HG03432 (cell line): ENCODE measurements around the gene LINC01488.

Source experiments
- ATAC-seq: cut with Tn5 transposase; IDR thresholded peaks from one replicate; pipeline ENCODE4 v1.9.1; 2021; ENCODE audit warnings: mild to moderate bottlenecking, moderate library complexity; ENCODE audit not compliant: unreplicated experiment

Gene LINC01488

DNA sequence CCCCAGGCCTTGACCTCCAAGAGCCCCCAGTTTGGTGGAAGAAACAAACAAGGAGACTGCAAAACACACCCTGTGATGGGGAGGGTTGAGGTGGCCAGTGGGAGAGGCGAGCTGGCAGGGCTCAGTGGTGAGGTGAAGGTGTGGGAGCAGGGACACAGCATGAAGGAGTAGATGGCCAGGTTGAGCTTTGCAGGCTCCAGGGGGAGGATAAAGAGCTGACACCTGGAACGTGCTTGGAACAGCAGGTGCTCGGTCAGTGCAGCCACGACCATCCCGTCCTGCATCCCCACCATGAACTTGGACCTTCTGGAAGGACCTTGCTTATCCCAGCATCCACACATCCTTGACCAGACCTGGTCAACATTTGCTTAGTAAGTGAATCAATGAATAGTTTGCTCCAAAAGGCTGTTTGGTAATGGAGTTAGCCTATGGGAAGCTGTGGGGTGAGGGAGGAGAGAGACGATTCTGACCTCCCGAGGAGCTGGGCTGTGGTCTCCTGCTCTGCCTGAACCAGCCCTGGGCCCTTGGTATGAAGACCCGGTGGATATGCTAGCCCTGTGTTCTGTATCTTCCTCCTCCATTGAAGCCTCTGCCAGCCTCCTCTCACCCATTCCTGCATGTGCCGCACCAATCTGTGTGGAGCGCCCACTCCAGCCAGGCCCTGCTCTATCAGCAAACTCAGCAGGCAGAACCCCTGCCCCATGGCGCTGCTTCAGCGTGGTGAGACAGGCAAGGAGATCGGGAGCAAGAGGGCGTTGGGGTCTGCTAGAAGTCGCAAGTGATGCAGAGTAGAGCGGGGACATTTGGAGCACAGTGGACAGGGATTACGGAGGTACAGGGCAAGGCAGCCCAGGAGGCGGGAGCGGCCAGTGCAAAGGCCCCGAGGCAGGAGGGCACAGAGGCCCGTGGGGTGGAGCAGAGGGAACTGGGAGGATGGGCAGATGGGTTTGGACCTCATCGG lies 9.9 kb downstream of the LINC01488 start:
- ATAC-seq: no peak

DNA sequence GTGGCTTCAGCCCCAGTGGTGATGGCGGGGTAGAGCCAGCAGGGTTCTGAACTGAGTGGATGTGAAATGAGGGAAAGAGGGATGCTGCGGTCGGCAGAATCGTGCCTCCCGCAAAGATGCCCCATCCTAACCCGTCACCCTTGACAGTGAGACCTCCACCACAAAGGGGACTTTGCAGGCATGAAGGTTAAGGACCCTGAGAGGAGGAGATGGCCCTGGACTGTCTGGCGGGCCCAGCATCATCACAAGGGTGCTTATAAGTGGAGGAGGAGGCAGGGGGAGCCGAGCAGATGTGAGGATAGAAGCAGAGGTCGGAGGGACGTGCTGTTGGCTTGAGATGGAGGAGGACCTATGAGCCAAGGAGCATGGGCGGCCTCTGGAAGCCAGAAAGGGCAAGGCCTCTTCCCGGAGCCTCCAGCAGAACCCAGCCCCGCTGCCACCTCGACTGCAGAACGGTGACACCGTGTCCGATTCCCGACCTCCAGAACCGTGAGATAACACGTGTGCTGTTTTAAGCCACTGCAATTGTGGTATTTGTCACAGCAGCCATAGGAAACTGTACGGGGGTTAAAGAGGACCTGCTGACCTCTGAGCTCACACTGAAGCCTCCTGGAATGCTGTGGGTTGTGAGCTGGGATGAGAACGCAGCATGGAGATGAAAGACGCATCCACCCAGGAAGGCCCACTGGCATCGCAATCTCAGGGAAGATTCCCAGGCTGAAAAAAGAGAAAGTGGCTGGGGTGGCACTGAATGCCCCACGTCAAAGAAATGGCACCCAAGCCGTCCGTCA lies 10.9 kb downstream of the LINC01488 start:
- ATAC-seq: no peak

- no peak for ATAC-seq
Measured at GRCh38 chr11:69493931-69494821, 12.7 kb downstream of the LINC01488 start.

- ATAC-seq: no peak
Measured at GRCh38 chr11:69494851-69495250, 13.4 kb downstream of the LINC01488 start.

DNA sequence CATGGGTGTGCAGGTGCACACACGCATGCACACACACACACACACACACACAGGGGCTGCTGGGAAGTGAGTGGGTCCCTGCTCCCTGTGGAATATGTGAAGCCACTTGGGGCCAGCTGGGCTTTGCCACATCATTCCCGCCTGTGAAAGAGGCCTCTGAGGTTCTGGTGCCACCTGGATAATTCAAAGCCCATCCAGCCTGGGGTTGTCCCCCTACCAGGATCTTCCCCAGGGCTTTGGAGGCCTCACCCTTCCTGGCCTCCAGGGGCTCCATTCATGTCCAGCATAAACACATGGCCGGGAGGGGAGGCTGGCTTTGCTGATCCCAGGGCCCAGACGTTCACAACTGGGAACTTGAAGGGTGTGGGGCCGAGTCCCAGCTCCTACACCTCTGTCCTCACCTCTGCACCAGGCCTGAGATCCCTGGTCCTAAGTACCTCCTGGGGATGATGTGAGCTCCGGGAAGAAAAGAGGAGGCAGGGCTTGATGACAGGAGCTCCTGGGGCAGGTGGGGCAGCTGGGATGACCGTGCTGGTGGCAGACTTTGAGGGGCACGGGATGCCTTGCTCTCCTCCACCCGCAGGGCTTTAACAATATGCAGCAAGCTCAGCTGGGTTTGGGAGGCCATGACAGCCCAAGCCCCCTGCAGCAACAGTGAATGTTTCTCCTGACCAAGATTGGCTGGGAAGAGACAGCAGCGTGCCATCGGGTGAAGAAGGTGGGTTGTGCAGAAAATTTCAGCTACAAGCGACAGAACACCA lies 14.2 kb downstream of the LINC01488 start:
- ATAC-seq: no peak

DNA sequence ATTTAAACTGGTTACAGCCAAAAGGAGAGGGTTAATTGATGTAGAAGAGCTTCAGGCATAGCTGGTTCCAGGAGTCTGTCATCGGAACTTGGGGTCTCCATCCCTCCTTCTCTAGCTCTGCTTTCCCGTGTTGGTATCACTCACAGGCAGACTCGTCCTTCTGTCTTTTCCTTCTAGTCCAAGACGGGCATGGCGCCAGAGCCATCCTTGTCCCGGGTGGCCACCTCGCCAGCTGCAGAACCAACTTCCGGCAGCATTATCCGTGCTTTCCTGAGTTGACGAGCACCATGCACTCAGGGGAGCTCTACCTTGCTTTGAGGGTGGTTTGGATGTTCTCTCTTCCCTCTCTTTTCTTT lies 14.7 kb downstream of the LINC01488 start:
- ATAC-seq: no peak

GRCh38 chr11:69496631-69497220 lies 15.3 kb downstream of the LINC01488 start:
- ATAC-seq: no peak

DNA sequence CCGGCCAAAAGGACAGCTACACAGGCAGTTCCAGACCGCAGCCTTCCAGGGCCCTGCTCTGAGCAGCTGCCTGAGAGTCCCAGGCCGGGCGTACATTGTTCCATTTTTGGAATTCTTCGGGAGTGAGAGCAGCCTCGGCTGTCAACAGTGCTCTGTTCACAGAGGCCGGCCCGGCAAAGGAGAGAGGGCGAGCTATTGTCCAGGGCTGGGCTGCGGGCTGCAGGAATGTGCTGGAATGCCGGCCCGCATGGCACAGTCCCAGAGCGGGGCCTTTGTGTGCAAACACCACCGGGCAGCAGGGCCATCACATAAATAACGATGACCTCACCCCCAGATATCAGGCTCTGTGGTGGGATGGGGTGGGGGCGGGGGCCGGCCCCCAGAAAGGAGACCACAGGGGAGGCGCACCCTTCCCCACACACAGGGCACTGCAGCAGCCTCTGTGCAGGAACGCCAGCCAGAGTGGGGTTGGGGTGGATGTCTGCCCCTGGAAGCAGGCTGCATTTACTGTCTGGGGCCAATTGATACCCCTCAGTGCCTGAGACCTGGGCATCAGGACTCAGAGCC lies 15.8 kb downstream of the LINC01488 start:
- ATAC-seq: no peak

- ATAC-seq: no peak
Measured at GRCh38 chr11:69498614-69499175, 17.2 kb downstream of the LINC01488 start.

DNA sequence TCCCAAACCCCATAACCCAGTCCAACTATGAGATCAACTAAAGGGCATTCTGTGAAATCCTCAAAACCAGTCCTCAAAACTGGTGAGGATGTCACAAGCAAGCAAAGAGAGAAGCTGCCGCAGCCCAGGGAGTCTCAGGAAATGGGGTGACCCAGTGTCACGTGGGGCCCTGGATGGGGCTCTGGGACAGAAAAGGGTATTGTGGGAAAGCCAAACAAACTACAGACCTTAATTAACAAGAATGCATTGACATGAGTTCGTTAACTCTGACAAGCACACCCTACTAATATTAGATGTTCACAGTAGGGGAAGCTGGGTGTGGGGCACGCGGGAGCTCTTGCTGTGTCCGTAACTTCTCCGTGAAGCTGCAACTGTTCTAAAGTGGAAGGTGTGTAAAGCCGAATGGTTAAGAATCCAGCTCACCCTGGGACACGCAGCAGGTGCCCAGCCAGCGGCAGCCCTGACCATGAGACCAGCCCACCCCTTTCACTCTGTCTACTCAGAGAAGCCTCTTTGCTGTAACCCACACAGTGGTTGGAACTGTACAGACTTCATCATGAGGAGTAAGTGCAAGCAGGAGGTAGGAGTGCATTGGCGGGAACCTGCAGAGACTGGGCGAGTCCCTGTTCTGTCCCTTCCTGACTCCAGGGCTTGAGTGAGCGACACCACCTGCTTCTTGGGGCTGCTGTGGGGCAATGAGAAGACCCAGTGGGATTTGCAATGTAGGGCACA lies 17.9 kb downstream of the LINC01488 start:
- no peak for ATAC-seq

- ATAC-seq: no peak
Measured at GRCh38 chr11:69499918-69500284, 18.4 kb downstream of the LINC01488 start.

- no peak for ATAC-seq
Measured at GRCh38 chr11:69500285-69501120, 19.0 kb downstream of the LINC01488 start.

DNA sequence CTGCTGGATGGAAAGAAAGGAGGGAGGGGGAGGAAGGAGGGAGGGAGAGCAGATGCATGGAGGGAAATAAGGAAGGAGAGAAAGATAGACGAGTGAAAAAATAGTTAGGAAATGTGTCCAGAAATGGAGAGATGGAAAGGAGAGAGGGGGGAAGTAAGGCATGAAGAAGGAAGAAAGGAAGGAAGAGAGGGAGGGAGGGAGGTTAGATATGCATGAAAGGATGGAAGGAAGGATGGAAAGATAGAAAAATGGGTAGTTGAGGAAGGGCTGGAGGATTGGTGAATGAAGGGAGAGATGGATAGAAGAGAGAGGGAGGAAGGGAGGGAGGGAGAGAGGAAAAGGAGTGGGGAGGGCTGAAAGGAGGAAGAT lies 19.6 kb downstream of the LINC01488 start:
- no peak for ATAC-seq

GRCh38 chr11:69501891-69502860 lies 20.7 kb downstream of the LINC01488 start:
- ATAC-seq: no peak

DNA sequence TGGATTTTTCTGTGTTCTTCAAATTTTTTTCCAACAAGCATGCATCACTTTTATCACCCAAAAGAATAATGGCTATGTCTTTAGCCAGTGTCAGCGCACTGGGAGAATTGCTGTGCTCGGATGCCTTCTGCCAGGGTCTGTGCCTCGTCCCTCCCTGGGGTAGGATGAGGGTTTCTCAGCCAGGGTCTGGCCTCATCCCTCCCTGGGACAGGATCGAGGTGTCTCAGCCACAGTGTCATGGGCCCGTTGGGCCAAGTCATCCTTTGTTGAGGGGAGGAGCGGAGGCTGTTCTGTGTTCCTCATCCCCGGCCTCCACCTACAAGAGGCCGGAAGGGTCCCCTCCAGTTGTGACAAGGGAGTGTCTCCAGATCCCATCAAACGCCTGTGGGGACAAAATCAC lies 22.7 kb downstream of the LINC01488 start:
- no peak for ATAC-seq

DNA sequence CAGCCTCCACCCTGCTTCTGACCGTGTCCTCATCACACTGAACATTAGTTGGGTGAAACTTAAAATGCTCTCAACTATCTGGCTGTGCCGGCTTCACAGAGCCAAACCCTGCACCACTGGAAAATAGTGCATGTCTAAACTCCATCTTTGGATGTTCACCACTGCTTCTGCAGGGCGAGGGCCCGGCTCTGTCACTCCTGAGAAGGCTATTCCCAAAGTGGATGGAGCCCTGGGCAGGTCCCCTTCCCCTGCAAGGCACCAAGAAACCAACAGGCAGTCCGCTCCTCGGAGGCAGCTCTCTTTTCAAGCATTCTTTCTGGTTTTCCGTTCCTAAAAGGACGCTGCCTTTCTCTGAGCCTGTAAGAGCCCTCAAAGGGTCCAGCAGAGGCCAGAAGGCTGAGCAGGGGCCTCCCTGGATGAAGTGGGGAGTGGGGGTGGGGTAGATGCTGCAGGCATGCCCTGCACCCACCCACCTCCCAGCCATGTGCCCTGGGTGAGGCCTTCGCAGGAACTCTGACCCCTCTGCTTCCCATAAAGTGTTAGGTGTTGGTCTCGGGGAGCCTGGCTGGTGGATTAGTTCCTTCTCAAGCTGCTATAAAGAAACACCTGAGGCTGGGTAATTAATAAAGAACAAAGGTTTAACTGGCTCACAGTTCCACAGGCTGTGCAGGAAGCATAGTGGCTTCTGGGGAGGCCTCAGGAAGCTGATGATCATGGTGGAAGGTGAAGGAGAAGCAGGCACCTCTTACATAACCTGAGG lies 23.3 kb downstream of the LINC01488 start:
- no peak for ATAC-seq
